K562 (cell line): Measurements from ENCODE around the gene RNF26. TPM values are rescaled to one million over a fixed set of nuclear protein-coding genes. Genes with fewer than 3 reads are reported as not detected.

Experiments
- CBFA2T3 ChIP-seq: fragments of 450-650 bp; IDR thresholded peaks from 2 replicates; pipeline ENCODE4 v1.6.1; 2017
- CBX5 ChIP-seq: IDR thresholded peaks from 2 replicates; pipeline ENCODE4 v1.6.1; 2014; ENCODE audit warnings: low read depth, borderline replicate concordance
- CCAR2 ChIP-seq: fragments of 200-400 bp; formaldehyde crosslinking; IDR thresholded peaks from 2 replicates; pipeline ENCODE4 v1.6.1; 2017; ENCODE audit warnings: mild to moderate bottlenecking, low read depth, low read length
- CTBP1 ChIP-seq: fragments of 450-650 bp; IDR thresholded peaks from 2 replicates; pipeline ENCODE4 v1.6.1; 2016; ENCODE audit warnings: borderline replicate concordance
- CXXC5 ChIP-seq: fragments of 250-450 bp; sonication (Bioruptor Pico); IDR thresholded peaks from 2 replicates; pipeline ENCODE4 v1.8.0; 2022; ENCODE audit warnings: inconsistent platforms, mild to moderate bottlenecking, moderate library complexity
- ESRRA ChIP-seq: fragments of 450-650 bp; IDR thresholded peaks from 2 replicates; pipeline ENCODE4 v1.6.1; 2014; ENCODE audit warnings: low read depth, mild to moderate bottlenecking, moderate library complexity, borderline replicate concordance
- FOXK2 ChIP-seq, 2 experiments: fragments of 450-650 bp; IDR thresholded peaks in 1 of 2; conservative IDR thresholded peaks in 1 of 2; 2 replicates each; pipeline ENCODE4 v1.6.1; 2016; ENCODE audit warnings: low read depth in 2 of 2, mild to moderate bottlenecking in 1 of 2
- GATA2 ChIP-seq: sonication (generic); formaldehyde crosslinking; IDR thresholded peaks from 2 replicates; pipeline ENCODE4 v1.4.0; 2020; ENCODE audit warnings: mild to moderate bottlenecking, missing genetic modification reagents
- HDAC8 ChIP-seq: fragments of 450-650 bp; IDR thresholded peaks from 2 replicates; pipeline ENCODE4 v1.6.1; 2016; ENCODE audit warnings: mild to moderate bottlenecking, missing genetic modification characterization, moderate library complexity, missing compliant biosample characterization
- MAZ ChIP-seq, 2 experiments: fragments of 450-650 bp in 1 of 2; sonication (generic) in 1 of 2; formaldehyde crosslinking; IDR thresholded peaks in 1 of 2; conservative IDR thresholded peaks in 1 of 2; 2 replicates each; pipeline versions ENCODE4 v1.4.0 to v1.5.0; 2020; ENCODE audit warnings: mild to moderate bottlenecking in 1 of 2, missing genetic modification reagents in 1 of 2
- MEIS2 ChIP-seq: fragments of 450-650 bp; IDR thresholded peaks from 2 replicates; pipeline ENCODE4 v1.6.1; 2014; ENCODE audit warnings: mild to moderate bottlenecking; ENCODE audit not compliant: partially characterized antibody
- PHF20 ChIP-seq: fragments of 450-650 bp; IDR thresholded peaks from 2 replicates; pipeline ENCODE4 v1.6.1; 2018; ENCODE audit not compliant: partially characterized antibody
- POLR2G ChIP-seq: fragments of 200-400 bp; formaldehyde crosslinking; IDR thresholded peaks from 2 replicates; pipeline ENCODE4 v1.6.1; 2017; ENCODE audit warnings: low read depth, mild to moderate bottlenecking, antibody characterized with exemption, low read length, moderate library complexity
- ZFP36 ChIP-seq: fragments of 150-350 bp; IDR thresholded peaks from 2 replicates; pipeline ENCODE4 v1.6.1; 2018; ENCODE audit warnings: low read length, low read depth; ENCODE audit not compliant: partially characterized antibody
- ZNF561 ChIP-seq: fragments of 450-650 bp; formaldehyde crosslinking; conservative IDR thresholded peaks from 2 replicates; pipeline ENCODE4 v1.4.0; 2020; ENCODE audit warnings: mild to moderate bottlenecking, moderate library complexity
- polyA plus RNA-seq, 8 experiments: library from polyadenylated mRNA; depleted of rRNA in 4 of 8; stranded (reverse) in 5 of 8; unstranded in 3 of 8; fragments of >200 nt; fragmentation: Nextera tagmentation in 2 of 8; fragmentation: Illumina TruSeq in 1 of 8; extraction: Ambion mirVana in 2 of 8; extraction: Trizol in 1 of 8; gene quantifications; 2 replicates each; pipeline versions ENCODE4 v1.2.1 to v1.2.3, GENCODE V29; 2011 to 2014; ENCODE audit warnings: inconsistent platforms in 1 of 8, missing spikeins in 1 of 8
- total RNA-seq, 7 experiments: library from RNA; depleted of rRNA in 6 of 7; stranded (reverse); fragments of >200 nt in 6 of 7; fragmentation: Illumina TruSeq in 2 of 7; extraction: Trizol in 2 of 7; gene quantifications; 2 replicates each; pipeline versions ENCODE4 v1.2.1 to v1.2.3, GENCODE V29; 2011 to 2021; ENCODE audit warnings: low replicate concordance in 1 of 7
- TF ChIP-seq, protein P1 (sequence below): sonication (generic); formaldehyde crosslinking; IDR thresholded peaks from 2 replicates; pipeline ENCODE4 v1.9.0; 2022; ENCODE audit warnings: mild to moderate bottlenecking, missing genetic modification reagents
- TF ChIP-seq, protein P2 (sequence below): sonication (generic); formaldehyde crosslinking; IDR thresholded peaks from 2 replicates; pipeline ENCODE4 v1.8.0; 2022; ENCODE audit warnings: missing genetic modification reagents, mild to moderate bottlenecking, moderate library complexity, borderline replicate concordance
- TF ChIP-seq, protein P3 (sequence below): fragments of 450-650 bp; formaldehyde crosslinking; IDR thresholded peaks from 2 replicates; pipeline ENCODE4 v1.4.0; 2022; ENCODE audit warnings: missing genetic modification characterization
- TF ChIP-seq, protein P4 (sequence below): sonication (generic); formaldehyde crosslinking; IDR thresholded peaks from 2 replicates; pipeline ENCODE4 v1.9.0; 2022; ENCODE audit warnings: mild to moderate bottlenecking, missing genetic modification reagents
- TF ChIP-seq, protein P5 (sequence below): sonication (generic); formaldehyde crosslinking; IDR thresholded peaks from 2 replicates; pipeline ENCODE4 v1.8.1; 2023; ENCODE audit warnings: mild to moderate bottlenecking, missing genetic modification reagents
- TF ChIP-seq, protein P6 (sequence below): fragments of 200-800 bp; sonication (Bioruptor generic); IDR thresholded peaks from 2 replicates; pipeline ENCODE4 v1.6.1; 2017; ENCODE audit warnings: missing genetic modification characterization, missing compliant biosample characterization

The RNF26 gene
- total and polyA plus RNA-seq, 9 of the 15 experiments (the other 6 are each of a cell fraction or from before 2014, with no cell fraction given) = 5.3 to 53.6 (median 12.7) TPM

DNA sequence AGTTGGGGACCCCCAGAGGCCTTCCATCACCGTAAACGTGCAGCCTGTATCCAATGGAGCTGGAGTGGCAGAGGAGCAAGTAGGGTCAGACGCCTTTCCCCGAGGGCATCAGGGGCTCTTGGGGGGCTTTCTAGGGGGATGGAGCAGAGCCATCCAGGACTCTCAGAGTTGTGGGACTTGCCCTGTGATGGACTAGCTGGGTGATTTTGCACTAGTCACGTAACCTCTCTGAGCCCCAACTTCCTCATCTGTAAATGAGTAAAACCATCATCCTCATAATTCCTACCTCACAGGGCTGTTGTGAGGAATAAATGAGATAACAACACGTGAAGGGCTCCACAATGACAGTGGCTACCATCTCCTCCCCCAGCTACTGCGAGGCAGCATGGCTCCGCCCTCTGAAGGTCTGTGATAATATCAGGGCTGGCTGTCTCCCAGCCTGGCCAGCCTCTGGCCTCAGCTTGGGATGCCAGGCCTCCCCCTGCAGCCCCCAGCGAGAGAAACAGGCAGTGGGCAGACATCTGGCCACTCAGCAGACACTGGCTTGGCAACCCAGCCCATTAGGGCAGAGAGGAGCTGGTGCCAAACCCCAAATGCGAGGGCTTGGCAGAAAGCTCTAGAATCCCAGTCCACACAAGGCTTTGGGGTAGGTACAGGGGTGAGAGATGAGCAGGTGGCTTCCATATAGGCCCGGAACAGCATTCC lies 40.5 kb downstream of the RNF26 start (continued):
- TF ChIP-seq CXXC5 (CRISPR knock-in tag) = 0 out of 2 replicates have a peak, but pooled peaks have one; percentile 50
- peak; percentile 66; the same call in 1 of the 2 replicates for TF ChIP-seq ESRRA
- TF ChIP-seq, protein P1, sequence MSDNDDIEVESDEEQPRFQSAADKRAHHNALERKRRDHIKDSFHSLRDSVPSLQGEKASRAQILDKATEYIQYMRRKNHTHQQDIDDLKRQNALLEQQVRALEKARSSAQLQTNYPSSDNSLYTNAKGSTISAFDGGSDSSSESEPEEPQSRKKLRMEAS (CRISPR knock-in tag) = peak; percentile 73
- TF ChIP-seq CBX5 = 0 out of 2 replicates have a peak, but pooled peaks have one; percentile 5
- TF ChIP-seq, protein P2, sequence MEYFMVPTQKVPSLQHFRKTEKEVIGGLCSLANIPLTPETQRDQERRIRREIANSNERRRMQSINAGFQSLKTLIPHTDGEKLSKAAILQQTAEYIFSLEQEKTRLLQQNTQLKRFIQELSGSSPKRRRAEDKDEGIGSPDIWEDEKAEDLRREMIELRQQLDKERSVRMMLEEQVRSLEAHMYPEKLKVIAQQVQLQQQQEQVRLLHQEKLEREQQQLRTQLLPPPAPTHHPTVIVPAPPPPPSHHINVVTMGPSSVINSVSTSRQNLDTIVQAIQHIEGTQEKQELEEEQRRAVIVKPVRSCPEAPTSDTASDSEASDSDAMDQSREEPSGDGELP (CRISPR knock-in tag) = peak; percentile 55; the same call in 1 of the 2 replicates
- TF ChIP-seq, protein P3, sequence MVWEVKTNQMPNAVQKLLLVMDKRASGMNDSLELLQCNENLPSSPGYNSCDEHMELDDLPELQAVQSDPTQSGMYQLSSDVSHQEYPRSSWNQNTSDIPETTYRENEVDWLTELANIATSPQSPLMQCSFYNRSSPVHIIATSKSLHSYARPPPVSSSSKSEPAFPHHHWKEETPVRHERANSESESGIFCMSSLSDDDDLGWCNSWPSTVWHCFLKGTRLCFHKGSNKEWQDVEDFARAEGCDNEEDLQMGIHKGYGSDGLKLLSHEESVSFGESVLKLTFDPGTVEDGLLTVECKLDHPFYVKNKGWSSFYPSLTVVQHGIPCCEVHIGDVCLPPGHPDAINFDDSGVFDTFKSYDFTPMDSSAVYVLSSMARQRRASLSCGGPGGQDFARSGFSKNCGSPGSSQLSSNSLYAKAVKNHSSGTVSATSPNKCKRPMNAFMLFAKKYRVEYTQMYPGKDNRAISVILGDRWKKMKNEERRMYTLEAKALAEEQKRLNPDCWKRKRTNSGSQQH (CRISPR knock-in tag) = no peak
- TF ChIP-seq MAZ (CRISPR knock-in tag; conservative IDR thresholded peaks at IDR 0.05 in 1 of 2, IDR thresholded peaks at IDR 0.05 in 1 of 2) = 0 out of 4 replicates have a peak, but pooled peaks of 1 of the 2 experiments have one; percentile 34
- peak; percentile 84 for TF ChIP-seq CTBP1
- no peak for TF ChIP-seq ZNF561 (CRISPR knock-in tag)
- TF ChIP-seq CCAR2 = no peak
- TF ChIP-seq, protein P4, sequence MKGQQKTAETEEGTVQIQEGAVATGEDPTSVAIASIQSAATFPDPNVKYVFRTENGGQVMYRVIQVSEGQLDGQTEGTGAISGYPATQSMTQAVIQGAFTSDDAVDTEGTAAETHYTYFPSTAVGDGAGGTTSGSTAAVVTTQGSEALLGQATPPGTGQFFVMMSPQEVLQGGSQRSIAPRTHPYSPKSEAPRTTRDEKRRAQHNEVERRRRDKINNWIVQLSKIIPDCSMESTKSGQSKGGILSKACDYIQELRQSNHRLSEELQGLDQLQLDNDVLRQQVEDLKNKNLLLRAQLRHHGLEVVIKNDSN (CRISPR knock-in tag) = peak; percentile 80
- TF ChIP-seq, protein P5, sequence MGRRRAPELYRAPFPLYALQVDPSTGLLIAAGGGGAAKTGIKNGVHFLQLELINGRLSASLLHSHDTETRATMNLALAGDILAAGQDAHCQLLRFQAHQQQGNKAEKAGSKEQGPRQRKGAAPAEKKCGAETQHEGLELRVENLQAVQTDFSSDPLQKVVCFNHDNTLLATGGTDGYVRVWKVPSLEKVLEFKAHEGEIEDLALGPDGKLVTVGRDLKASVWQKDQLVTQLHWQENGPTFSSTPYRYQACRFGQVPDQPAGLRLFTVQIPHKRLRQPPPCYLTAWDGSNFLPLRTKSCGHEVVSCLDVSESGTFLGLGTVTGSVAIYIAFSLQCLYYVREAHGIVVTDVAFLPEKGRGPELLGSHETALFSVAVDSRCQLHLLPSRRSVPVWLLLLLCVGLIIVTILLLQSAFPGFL (CRISPR knock-in tag) = no peak
- TF ChIP-seq GATA2 (CRISPR knock-in tag) = no peak
- TF ChIP-seq, protein P6, sequence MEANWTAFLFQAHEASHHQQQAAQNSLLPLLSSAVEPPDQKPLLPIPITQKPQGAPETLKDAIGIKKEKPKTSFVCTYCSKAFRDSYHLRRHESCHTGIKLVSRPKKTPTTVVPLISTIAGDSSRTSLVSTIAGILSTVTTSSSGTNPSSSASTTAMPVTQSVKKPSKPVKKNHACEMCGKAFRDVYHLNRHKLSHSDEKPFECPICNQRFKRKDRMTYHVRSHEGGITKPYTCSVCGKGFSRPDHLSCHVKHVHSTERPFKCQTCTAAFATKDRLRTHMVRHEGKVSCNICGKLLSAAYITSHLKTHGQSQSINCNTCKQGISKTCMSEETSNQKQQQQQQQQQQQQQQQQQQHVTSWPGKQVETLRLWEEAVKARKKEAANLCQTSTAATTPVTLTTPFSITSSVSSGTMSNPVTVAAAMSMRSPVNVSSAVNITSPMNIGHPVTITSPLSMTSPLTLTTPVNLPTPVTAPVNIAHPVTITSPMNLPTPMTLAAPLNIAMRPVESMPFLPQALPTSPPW (CRISPR knock-in tag) = peak; percentile 32; the same call in 1 of the 2 replicates
- peak; percentile 52 to 72; a peak in 3 of 4 replicates for TF ChIP-seq FOXK2 (conservative IDR thresholded peaks at IDR 0.05 in 1 of 2, IDR thresholded peaks at IDR 0.05 in 1 of 2; ENCODE audit: low read depth in 2 of 2)
- 0 out of 2 replicates have a peak, but pooled peaks have one; percentile 37 for TF ChIP-seq CBFA2T3
- no peak for TF ChIP-seq HDAC8 (tag)
- TF ChIP-seq MEIS2 = peak; percentile 29
- TF ChIP-seq PHF20 = no peak
- TF ChIP-seq ZFP36 = peak; percentile 94
- TF ChIP-seq POLR2G = 0 out of 2 replicates have a peak, but pooled peaks have one; percentile 21
